ENCODE results near the gene SLC25A46. TPM values are rescaled to one million over a fixed set of nuclear protein-coding genes. Genes with fewer than 3 reads are reported as not detected.
"Not testable (repeated sequence)": the region's sequence is repeated elsewhere in the genome, so short reads cannot be mapped to it uniquely, and the experiment has no call there.

The SLC25A46 gene
- total RNA-seq, 4 donors from 2014 or later: 40.0 to 63.0 (median 50.4) TPM

DNA sequence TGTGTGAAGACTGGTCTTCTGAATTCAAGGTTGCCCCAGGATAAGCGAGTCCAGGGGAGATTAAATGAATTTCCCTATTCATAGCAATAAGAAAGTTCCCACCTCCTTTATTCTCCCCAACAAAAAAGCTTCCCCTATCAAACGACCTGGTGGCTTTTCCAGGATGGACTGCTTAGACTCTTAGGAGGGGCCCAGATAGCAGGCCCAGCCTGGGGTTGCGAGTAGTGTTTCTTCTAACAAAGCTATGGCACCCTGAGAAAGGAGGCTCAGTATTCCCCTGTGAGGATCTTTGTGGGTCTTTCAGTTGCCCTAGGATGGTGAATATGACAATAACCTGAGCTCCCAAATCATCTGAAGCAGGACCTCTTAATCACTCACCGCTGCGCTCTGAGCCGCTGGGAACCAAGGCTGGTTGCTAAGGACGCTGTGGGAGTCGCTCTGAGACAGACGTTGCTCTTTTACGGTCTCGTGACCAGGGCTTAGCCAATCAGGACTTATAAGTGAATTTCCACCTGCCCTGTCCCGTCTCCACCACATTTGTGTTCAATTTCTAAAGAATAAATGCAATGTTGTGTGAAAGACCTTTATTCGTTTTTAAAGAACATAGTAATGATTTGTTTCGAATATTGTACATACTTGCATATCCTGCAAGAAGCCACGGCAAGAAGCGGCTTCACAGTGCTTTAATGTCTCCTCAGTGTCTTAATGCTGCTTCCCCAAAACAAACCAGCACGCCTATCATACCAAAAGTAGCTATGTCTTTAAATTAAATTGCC lies 12.4 kb upstream of the SLC25A46 start, which contains the start of gene TMEM232:
Gene TMEM232 (minus strand): TSS at position 423 of the 776 bp plus-strand sequence. CDS start 59,319 bp downstream, outside the sequence.
- no peaks in the 10 kb centered on the region for H3K36me3 ChIP-seq
- no peaks in the 10 kb centered on the region for H3K27me3 ChIP-seq
- peak; percentile 66 to 88 (median 70) for DNase-seq
- H3K4me3 ChIP-seq: peak within 1 kb of the TSS; percentile 21 to 59 (median 41)
- no peaks in the 10 kb centered on the region for H3K9me3 ChIP-seq
- TF ChIP-seq, protein P1, sequence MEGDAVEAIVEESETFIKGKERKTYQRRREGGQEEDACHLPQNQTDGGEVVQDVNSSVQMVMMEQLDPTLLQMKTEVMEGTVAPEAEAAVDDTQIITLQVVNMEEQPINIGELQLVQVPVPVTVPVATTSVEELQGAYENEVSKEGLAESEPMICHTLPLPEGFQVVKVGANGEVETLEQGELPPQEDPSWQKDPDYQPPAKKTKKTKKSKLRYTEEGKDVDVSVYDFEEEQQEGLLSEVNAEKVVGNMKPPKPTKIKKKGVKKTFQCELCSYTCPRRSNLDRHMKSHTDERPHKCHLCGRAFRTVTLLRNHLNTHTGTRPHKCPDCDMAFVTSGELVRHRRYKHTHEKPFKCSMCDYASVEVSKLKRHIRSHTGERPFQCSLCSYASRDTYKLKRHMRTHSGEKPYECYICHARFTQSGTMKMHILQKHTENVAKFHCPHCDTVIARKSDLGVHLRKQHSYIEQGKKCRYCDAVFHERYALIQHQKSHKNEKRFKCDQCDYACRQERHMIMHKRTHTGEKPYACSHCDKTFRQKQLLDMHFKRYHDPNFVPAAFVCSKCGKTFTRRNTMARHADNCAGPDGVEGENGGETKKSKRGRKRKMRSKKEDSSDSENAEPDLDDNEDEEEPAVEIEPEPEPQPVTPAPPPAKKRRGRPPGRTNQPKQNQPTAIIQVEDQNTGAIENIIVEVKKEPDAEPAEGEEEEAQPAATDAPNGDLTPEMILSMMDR (IDR thresholded peaks at IDR 0.05): no peak
- TF ChIP-seq POLR2A (IDR thresholded peaks at IDR 0.05): no peak
- H3K4me1 ChIP-seq: no peaks in the 10 kb centered on the region
- no peak within 1 kb of the TSS for H3K27ac ChIP-seq

DNA sequence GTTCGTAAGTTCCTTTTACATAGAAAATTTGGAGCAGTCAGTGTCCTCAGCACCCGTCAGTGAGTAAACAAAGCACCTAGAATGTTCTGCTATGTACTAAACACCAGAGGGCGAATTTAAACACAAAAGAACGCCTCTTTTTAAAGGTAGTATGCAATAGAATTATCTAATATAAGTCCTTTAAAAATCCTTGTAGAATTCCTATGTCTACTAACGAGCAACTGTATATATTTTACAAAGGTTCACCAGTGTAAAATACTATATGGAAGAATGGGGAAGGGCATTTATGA lies 11.8 kb upstream of the SLC25A46 start:
- no peak for DNase-seq
- Histone ChIP-seq H3K4me3 (peak overlapping the region; percentile 21 to 59 (median 41)), H3K27me3 (no peaks in the 10 kb centered on the region), H3K36me3 (no peaks in the 10 kb centered on the region), H3K4me1 (no peaks in the 10 kb centered on the region), H3K9me3 (no peaks in the 10 kb centered on the region), H3K27ac (no peak overlapping the region)
- no peak for TF ChIP-seq POLR2A (IDR thresholded peaks at IDR 0.05)
- TF ChIP-seq, protein P1 (IDR thresholded peaks at IDR 0.05): peak in 3 of 6 experiments; percentile 18 to 34 (median 34)

DNA sequence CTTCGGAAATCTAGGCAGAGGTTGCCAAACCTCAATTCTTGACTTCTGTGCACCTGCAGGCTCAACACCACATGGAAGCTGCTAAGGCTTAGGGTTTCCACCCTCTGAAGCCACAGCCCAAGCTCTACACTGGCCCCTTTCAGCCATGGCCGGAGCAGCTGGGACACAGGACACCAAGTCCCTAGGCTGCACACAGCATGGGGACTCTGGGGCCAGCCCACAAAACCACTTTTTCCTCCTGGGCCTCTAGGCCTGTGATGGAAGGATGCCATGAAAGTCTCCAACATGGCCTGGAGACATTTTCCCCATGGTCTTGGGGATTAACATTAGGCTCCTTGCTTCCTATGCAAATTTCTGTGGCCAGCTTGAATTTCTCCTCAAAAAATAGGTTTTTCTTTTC lies 7.3 kb upstream of the SLC25A46 start:
- not testable (repeated sequence) for H3K36me3 ChIP-seq, H3K27me3 ChIP-seq, H3K27ac ChIP-seq, H3K9me3 ChIP-seq, H3K4me1 ChIP-seq, H3K4me3 ChIP-seq, DNase-seq

DNA sequence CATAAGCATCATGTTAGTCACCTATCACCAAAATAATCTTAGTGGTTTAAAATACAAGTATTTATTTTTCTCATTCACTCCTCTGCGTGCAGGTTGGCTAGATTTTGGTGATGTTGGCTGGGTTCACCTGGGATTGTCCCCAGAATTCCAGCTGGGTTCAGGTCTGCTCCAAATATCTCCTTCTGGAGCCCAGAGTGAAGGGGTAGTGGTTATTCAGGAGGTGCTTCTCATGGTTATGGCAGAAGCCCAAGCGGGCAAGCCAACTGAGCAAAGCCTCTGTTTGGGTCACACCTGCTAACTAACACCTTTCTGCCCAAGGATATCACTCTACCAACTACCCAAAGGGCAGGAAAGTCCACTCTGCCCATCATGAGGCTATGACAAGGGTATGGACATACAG lies 4.7 kb upstream of the SLC25A46 start:
- H3K27ac ChIP-seq: no peak overlapping the region
- H3K4me1 ChIP-seq: peaks cover 0 to 11% (median 0%) of the 10 kb centered on the region in 4 donors
- no peaks in the 10 kb centered on the region for H3K36me3 ChIP-seq
- H3K9me3 ChIP-seq: no peaks in the 10 kb centered on the region
- no peaks in the 10 kb centered on the region for H3K27me3 ChIP-seq
- TF ChIP-seq POLR2A (IDR thresholded peaks at IDR 0.05): no peak
- TF ChIP-seq, protein P1 (IDR thresholded peaks at IDR 0.05): no peak
- no peak overlapping the region for H3K4me3 ChIP-seq
- no peak for DNase-seq

DNA sequence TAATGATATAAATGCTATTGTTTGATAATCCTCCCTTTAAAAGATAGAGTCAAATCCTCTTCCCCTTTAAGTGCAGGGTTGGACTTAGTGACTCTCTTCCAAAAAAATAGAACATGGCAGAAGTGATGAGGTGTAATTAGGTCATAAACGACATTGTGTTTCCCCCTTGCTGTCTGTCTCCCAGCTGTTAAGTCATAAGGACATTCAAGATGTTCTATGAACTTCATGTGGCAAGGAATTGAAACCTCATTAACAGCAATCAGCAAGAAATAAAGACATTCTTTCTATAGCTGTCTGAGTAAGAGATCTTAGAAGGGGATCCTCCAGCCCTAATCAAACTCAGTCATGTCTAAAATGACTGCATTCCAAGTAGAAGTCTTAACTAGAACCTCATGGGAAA lies 3.3 kb upstream of the SLC25A46 start:
- Histone ChIP-seq H3K4me3 (no peak overlapping the region), H3K36me3 (no peaks in the 10 kb centered on the region), H3K27ac (no peak overlapping the region), H3K9me3 (no peaks in the 10 kb centered on the region), H3K4me1 (peaks cover 0 to 21% (median 4%) of the 10 kb centered on the region in 4 donors), H3K27me3 (no peaks in the 10 kb centered on the region)
- no peak for TF ChIP-seq POLR2A (IDR thresholded peaks at IDR 0.05)
- TF ChIP-seq, protein P1 (IDR thresholded peaks at IDR 0.05): no peak
- no peak for DNase-seq

DNA sequence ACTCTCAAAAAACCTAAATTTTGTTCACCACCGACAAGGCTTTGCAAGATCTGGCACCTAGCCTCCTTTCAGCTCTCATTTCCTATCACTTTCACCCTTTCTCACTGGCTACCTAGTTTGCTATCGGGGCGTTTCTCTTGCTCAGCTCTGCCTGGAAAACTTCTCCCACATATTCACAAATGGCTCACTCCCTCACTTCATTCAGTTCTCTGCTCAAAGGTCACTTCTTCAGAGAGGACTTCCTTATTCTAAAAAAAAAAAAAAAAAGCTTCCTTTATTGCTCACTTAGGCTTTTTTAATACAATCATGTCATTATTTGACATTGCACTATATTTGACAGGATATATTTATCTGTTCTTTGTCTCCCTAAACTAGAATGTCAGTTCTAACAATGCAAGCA lies 2.1 kb upstream of the SLC25A46 start:
- Histone ChIP-seq H3K4me1 (peaks cover 0 to 27% (median 4%) of the 10 kb centered on the region in 4 donors), H3K4me3 (peak overlapping the region in 2 of 4 donors; percentile 12 to 33), H3K27me3 (no peaks in the 10 kb centered on the region), H3K36me3 (no peaks in the 10 kb centered on the region), H3K9me3 (no peaks in the 10 kb centered on the region), H3K27ac (peak overlapping the region in 1 of 4 donors; percentile 79)
- DNase-seq: no peak
- TF ChIP-seq, protein P1 (IDR thresholded peaks at IDR 0.05): no peak
- TF ChIP-seq POLR2A (IDR thresholded peaks at IDR 0.05): peak in 1 of 2 donors; percentile 9
